ENCODE data around the gene NCOA1.
"Not testable (repeated sequence)": the region's sequence is repeated elsewhere in the genome, so short reads cannot be mapped to it uniquely, and the experiment has no call there.

NCOA1 gene

GRCh38 chr2:24566630-24567029 is 75.6 kb downstream of the NCOA1 start:
- Histone ChIP-seq H3K4me3 (ENCODE audit: low read depth, low read length, poor library complexity, severe bottlenecking) (no peak overlapping the region), H3K9me3 (ENCODE audit: low read length) (peaks cover 21% of the 10 kb centered on the region), H3F3A (ENCODE audit: insufficient read depth, low read length) (no peaks in the 10 kb centered on the region), H3K27ac (ENCODE audit: low read depth, low read length, poor library complexity, severe bottlenecking) (no peak overlapping the region), H3K4me2 (ENCODE audit: low read length) (no peak overlapping the region), H3K27me3 (ENCODE audit: insufficient read depth, low read length) (no peaks in the 10 kb centered on the region), H3K79me2 (ENCODE audit: insufficient read depth, low read length) (no peaks in the 10 kb centered on the region), H3K36me3 (ENCODE audit: insufficient read depth, low read length) (peaks cover 25% of the 10 kb centered on the region), H3K9ac (ENCODE audit: low read length) (no peak overlapping the region), H4K20me1 (ENCODE audit: insufficient read depth, low read length) (no peaks in the 10 kb centered on the region), H3K4me1 (ENCODE audit: insufficient read depth, low read length, severe bottlenecking) (no peaks in the 10 kb centered on the region), H3K9me2 (ENCODE audit: low read depth, low read length) (no peaks in the 10 kb centered on the region), H2AFZ (ENCODE audit: low read length) (no peak overlapping the region)
- TF ChIP-seq EZH2 (IDR thresholded peaks at IDR 0.05; ENCODE audit: borderline replicate concordance, low read length) (no peak), CTCF (IDR thresholded peaks at IDR 0.05; ENCODE audit: low read length) (no peak)

DNA sequence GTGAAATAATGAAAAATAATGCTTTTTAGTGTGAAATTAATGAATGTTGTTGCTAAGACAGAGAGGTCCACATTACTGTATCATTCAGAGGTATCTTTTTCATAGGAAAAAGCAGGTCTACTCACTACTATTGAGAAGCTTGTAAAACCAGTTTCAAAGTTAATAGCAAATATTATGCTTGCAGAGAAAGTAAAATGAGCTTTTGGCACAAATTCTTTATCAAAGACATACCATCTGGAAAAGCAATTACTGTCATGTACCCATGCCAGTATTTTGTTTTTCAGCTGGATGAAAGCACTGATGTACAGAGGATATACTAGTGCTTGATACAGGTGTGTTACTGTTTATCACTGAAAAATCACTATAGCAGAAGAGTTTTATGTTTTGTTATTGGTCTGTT is 77.5 kb downstream of the NCOA1 start:
- TF ChIP-seq EZH2 (IDR thresholded peaks at IDR 0.05; ENCODE audit: borderline replicate concordance, low read length) (no peak), CTCF (IDR thresholded peaks at IDR 0.05; ENCODE audit: low read length) (no peak)
- H3F3A ChIP-seq (ENCODE audit: insufficient read depth, low read length) = no peaks in the 10 kb centered on the region
- no peak overlapping the region for H3K4me2 ChIP-seq (ENCODE audit: low read length)
- H3K36me3 ChIP-seq (ENCODE audit: insufficient read depth, low read length) = peaks cover 25% of the 10 kb centered on the region
- H3K27me3 ChIP-seq (ENCODE audit: insufficient read depth, low read length) = no peaks in the 10 kb centered on the region
- H3K9me2 ChIP-seq (ENCODE audit: low read depth, low read length) = no peaks in the 10 kb centered on the region
- H3K4me1 ChIP-seq (ENCODE audit: insufficient read depth, low read length, severe bottlenecking) = peaks cover 5% of the 10 kb centered on the region
- H2AFZ ChIP-seq (ENCODE audit: low read length) = no peak overlapping the region
- no peak overlapping the region for H3K4me3 ChIP-seq (ENCODE audit: low read depth, low read length, poor library complexity, severe bottlenecking)
- H4K20me1 ChIP-seq (ENCODE audit: insufficient read depth, low read length) = no peaks in the 10 kb centered on the region
- no peaks in the 10 kb centered on the region for H3K79me2 ChIP-seq (ENCODE audit: insufficient read depth, low read length)
- H3K9ac ChIP-seq (ENCODE audit: low read length) = no peak overlapping the region
- H3K9me3 ChIP-seq (ENCODE audit: low read length) = peaks cover 21% of the 10 kb centered on the region
- H3K27ac ChIP-seq (ENCODE audit: low read depth, low read length, poor library complexity, severe bottlenecking) = no peak overlapping the region

- not testable (repeated sequence) for H2AFZ ChIP-seq (ENCODE audit: low read length); H3K4me2 ChIP-seq (ENCODE audit: low read length); H3K4me3 ChIP-seq (ENCODE audit: low read depth, low read length, poor library complexity, severe bottlenecking); H3K9ac ChIP-seq (ENCODE audit: low read length); H3K27ac ChIP-seq (ENCODE audit: low read depth, low read length, poor library complexity, severe bottlenecking); H3K27me3 ChIP-seq (ENCODE audit: insufficient read depth, low read length); H3F3A ChIP-seq (ENCODE audit: insufficient read depth, low read length); H3K9me2 ChIP-seq (ENCODE audit: low read depth, low read length); H4K20me1 ChIP-seq (ENCODE audit: insufficient read depth, low read length); H3K4me1 ChIP-seq (ENCODE audit: insufficient read depth, low read length, severe bottlenecking); H3K79me2 ChIP-seq (ENCODE audit: insufficient read depth, low read length)
- peaks cover 20% of the 10 kb centered on the region for H3K36me3 ChIP-seq (ENCODE audit: insufficient read depth, low read length)
- peaks cover 21% of the 10 kb centered on the region for H3K9me3 ChIP-seq (ENCODE audit: low read length)
Measured at GRCh38 chr2:24569565-24569964, 78.5 kb downstream of the NCOA1 start.

DNA sequence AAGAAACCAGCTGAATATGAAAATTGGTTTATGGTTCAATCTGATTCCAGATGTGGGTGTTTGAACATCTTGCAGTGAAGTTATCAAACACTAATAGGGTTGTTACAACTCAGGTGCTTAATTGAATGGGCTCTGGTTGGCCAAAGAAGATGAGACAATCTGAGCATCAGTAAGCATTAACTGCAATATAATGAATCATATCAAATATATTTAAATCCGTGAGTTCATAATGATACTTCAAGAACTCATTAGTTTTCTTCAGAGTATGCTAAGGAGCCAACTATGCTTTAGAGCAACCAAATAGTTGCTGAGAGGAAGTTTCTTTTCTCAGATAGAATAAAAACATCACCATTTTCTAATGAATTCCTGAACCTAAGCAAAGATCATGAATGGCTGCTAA is 79.2 kb downstream of the NCOA1 start:
- H4K20me1 ChIP-seq (ENCODE audit: insufficient read depth, low read length) = no peaks in the 10 kb centered on the region
- H3K27me3 ChIP-seq (ENCODE audit: insufficient read depth, low read length) = no peaks in the 10 kb centered on the region
- H3K9me3 ChIP-seq (ENCODE audit: low read length) = peaks cover 18% of the 10 kb centered on the region
- peaks cover 5% of the 10 kb centered on the region for H3K4me1 ChIP-seq (ENCODE audit: insufficient read depth, low read length, severe bottlenecking)
- TF ChIP-seq CTCF (IDR thresholded peaks at IDR 0.05; ENCODE audit: low read length) (no peak), EZH2 (IDR thresholded peaks at IDR 0.05; ENCODE audit: borderline replicate concordance, low read length) (no peak)
- no peaks in the 10 kb centered on the region for H3K79me2 ChIP-seq (ENCODE audit: insufficient read depth, low read length)
- H3K9ac ChIP-seq (ENCODE audit: low read length) = no peak overlapping the region
- no peak overlapping the region for H3K27ac ChIP-seq (ENCODE audit: low read depth, low read length, poor library complexity, severe bottlenecking)
- no peak overlapping the region for H2AFZ ChIP-seq (ENCODE audit: low read length)
- H3K4me2 ChIP-seq (ENCODE audit: low read length) = no peak overlapping the region
- H3K4me3 ChIP-seq (ENCODE audit: low read depth, low read length, poor library complexity, severe bottlenecking) = no peak overlapping the region
- H3K36me3 ChIP-seq (ENCODE audit: insufficient read depth, low read length) = peaks cover 20% of the 10 kb centered on the region
- H3F3A ChIP-seq (ENCODE audit: insufficient read depth, low read length) = no peaks in the 10 kb centered on the region
- H3K9me2 ChIP-seq (ENCODE audit: low read depth, low read length) = no peaks in the 10 kb centered on the region
